NCI-H446 (cell line): Measurements from ENCODE around the gene EIF1AD.
"Not testable (repeated sequence)": the region's sequence is repeated elsewhere in the genome, so short reads cannot be mapped to it uniquely, and the experiment has no call there.

Source experiments
- DNase-seq, 2 experiments: peaks; one replicate each; lab custom pipeline; 2025; lab: John Stamatoyannopoulos, UW

EIF1AD gene, protein sequence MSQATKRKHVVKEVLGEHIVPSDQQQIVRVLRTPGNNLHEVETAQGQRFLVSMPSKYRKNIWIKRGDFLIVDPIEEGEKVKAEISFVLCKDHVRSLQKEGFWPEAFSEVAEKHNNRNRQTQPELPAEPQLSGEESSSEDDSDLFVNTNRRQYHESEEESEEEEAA

DNA sequence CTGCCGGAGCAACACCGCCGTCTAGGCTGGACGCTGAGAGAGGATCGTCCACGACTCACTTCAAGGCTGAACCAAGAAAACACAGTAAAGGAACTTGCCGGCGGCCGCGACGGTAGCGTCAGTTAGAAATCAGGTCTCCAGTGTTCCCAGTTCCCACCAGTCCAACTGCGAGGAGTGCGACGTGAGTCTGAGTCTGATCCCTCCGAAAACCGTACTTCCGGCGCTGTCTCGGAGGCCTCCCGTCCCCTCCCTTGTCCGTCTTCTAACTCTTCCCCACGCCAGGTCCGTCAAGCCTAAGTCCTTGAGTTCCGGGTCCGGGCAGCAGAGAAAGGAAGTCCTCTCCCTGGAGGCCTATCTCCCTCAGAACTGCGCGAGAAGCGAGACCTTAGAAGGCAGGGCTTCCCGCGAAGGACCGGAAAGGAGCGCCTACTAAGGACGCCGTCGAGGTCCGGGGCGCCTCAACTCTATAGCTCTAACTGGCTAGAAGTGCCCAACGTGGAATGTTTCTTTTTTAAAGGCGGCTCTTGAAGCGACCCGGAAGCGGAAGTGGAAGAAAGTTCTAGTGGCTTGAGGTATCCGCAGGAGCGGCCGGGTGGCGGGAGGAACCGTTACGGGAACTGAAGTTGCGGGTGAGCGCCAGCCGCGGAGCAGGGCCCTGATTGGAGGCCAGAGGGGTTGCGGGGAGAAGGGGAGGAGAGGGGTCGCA, at the start of gene EIF1AD, which contains the start of gene BANF1:
Gene EIF1AD, minus strand, starts transcription at position 216 of the 706 bp plus-strand sequence. CDS start 1,768 bp downstream, outside the sequence.
Gene BANF1, plus strand, starts transcription at position 562 of the 706 bp plus-strand sequence. CDS start 748 bp downstream, outside the sequence.
- DNase-seq, result peak; percentile 98

DNA sequence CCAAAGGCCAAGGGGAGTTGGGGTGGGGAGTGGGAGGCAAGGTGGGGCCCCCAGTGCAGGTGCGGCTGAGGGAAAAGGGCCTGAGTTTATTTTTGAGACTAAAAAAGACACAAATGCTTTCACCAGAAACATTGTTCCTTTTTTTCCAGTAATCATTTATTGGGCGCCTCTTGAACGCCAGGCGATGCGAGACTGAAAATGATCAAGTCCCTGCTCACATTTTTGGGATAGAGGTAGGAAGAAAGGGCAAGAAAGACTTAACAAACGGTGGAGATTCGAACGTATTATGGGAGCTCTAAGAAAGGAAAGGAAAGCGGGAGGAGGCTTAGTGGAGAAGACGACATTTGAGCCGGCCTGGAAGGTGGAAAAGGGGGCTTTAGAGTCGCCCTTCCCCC, 49.4 kb upstream of the EIF1AD start:
- DNase-seq, result no peak

DNA sequence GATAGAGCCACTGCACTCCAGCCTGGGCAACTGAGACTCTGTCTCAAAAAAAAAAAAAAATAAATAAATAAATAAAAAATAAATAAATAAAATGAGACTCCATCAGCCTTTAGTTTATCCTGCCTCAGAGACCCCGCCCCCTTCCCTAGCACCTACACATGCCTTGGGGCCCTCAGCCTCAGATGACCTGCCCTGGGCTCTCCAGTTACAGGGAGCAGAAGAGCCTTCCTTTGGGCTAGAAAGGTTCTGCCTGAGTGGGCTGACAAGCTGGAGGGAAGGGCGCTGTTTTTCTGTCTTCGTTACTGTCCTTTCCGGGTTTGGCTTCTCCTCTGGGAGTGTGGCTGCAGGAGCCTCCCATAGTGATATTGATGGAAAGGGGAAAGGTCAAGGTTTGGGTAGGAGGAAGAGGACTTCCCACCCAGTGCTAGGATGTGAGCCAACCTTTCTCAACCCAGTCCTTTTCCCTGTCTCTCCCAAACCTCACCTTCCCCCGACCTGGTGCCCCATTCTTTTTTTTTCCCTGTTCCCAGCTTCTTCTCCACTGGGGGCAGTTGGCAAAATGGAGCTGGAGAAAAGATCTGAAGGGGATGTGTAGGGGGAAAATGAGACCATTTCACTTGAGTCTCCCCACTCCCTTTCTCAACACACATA, 48.7 kb upstream of the EIF1AD start:
- no peak for DNase-seq

DNA sequence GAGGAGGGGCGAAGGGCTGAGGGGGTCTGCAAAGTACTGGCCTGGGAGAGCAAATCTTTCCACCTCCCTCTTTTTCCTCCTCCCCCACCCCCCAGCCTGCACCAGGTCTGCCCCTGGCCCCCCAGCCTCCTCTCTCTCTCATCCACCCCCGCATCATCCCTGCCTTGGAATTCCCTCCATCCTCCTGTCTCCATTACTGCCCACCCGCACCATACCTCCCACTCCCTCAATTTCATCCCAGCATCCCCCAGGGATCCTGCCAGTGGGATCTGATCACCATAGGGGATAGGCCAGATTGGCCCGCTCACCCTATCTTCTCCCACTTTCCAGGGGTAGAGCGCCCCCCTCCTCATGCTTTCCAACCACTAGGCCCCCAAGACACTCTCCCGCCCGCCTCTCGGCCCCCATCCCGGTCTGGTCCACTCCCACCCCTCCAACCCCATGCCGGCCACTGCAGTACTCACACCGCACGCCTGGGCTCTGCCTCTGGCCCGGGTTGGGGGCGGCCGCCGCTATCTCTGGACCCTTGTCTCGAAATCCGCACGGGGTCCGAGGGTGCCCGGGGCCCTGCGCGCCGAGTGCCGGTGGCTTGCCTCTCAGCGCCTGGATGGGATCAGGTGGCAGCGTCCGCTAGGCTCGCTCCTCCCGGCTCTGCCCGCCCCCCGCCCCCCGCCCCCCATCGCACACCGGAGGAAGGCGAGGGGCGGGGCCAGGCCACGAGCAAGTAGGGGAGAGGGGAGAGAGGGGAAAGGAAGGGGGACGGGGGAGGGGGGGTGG, 46.8 kb upstream of the EIF1AD start, which contains the start of gene GAL3ST3:
Gene GAL3ST3, minus strand, starts transcription at position 615 of the 777 bp plus-strand sequence. CDS start 3,746 bp downstream, outside the sequence.
- no peak for DNase-seq

DNA sequence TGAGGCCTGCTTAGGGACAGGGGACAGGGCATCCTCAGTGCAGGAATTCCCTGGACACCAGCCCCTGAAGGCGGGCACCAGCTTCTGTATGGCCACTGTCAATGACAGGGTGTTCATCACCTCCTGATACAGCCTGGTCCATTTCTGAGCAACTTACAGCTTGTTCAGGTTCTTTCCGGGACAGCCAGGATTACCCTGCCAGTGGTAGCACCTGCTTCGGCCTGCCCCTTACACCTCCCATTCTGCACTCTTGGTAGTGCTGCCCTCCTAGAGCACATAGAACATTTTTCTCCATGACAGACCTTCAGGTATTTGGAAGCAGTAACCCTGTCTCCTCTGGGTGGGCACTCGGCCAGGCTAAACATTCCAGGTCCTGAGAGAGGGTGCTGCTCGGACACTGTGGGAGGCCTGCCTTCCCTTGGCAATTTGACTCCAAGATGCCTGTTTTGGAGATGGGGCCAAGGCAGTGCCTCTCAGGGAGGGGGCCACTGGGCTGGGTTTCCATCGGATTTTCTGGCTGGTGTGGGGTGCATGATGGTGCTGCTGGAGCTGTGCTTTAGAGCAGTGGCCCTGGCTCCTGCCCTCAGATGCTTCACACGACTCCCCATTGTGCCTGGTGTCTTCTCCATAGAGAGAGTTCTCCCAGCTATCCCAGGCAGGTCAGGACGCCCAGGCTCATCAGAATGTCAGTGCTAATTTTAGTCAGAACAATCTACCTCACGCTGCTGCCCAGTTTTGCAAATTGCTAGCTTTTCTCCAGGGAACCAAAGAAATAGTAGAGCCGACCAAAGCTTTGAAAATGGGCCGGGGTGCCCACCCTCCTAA, 45.8 kb upstream of the EIF1AD start:
- no peak for DNase-seq

DNA sequence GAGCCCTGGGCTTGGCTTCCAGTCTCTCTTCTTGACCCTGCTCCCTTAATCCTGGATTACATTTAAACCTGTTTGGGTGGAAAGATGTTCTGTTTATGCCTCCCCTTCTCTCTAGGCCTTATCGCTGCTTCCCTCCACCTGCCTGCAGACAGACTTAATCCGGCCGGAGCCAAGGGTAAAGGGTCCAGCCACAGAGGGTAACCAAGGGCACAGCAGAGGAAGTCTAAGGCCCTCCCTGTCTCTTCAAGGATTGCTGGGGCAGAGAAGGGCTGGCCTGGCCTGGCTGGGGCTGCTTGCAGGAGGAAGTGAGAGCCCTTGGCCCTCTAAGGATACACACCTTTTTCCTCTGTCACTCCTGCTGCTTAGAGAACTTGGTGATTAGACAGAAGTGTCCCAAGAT, 44.9 kb upstream of the EIF1AD start:
- no peak for DNase-seq

DNA sequence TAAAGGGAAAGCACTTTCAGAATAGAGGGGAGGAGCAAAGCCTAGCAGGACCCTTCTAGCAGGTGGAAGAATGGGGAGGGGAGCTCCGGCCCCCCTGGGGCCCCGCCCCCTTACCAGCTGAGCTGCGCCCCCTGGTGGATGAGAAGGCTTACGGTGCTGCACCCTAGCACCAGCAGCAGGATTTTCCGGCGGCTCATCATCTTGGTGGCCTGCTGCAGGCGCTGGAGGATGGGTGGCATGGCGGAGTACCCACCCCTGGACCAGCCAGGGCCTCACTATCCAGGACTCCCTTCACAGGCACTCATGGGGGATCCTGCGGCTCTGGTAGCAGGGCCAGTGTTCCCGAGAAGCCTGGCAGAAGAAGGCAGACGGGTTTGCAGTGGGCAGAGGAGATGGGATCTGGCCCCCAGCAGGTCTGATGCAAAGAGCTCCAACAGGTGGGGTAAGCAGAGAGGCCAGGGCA, 43.3 kb upstream of the EIF1AD start:
- DNase-seq, result peak; percentile 36 to 80

DNA sequence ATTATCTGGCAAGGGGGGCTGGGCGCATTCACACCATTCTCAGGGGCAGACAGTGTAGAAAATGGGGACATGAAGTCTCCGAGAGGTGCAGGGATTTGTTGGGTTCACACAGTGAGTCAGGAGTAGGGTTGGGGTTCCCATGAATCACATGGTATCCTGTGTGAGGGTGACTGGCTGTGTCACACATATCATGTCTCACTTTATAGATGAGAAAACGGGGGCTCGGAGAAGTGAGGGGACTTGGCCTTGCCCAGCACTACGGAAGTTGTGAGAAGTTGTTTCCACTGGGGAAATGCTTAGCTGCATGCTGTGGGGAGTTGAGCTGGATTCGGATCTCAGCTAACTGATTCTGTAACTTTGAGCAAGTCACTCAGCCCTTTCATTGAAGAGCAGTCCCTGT, 42.8 kb upstream of the EIF1AD start:
- DNase-seq, result no peak

DNA sequence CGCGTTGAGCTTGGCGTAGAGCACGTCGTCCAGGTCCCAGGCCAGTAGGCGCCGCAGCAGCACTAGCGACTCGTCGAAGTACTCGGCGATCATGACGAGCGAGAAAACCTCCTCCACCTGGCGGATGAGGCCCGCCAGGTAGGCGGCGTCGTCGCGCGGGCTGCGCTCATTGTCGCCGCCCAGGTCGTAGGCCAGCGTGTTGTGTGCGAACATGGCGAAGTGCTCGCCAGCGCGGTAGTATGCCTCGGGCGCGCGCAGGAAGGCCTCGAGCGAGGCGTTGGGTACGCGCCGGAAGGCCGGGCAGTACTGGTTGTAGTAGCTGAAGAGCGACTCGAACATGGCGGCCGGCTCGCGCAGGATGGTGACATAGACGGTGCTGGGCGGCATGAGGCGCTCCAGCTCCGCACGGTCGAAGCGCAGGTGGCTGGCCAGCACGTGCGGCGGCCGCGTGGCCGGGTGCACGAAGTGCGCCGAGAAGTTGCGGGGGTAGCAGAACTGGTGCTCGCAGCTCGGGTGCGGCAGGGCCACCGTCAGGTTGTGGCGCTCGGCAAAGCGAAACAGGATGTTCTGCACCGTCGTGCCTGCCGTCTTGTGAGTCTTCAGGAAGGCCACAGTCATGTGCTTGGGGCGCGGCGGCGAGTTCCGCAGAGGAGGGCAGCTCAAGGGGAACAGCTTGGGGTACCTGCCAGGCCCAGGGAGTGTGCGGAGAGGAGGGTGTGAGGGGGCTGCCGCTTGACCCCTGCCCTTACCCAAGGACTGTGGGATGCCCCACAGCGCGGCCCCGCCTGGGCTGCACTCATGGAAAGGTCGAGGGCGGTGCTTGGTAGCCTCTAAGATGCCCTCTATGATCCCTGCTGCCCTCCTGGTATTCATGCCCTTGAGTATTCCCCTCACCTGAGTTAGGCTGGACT, 41.3 kb upstream of the EIF1AD start:
- no peak for DNase-seq

DNA sequence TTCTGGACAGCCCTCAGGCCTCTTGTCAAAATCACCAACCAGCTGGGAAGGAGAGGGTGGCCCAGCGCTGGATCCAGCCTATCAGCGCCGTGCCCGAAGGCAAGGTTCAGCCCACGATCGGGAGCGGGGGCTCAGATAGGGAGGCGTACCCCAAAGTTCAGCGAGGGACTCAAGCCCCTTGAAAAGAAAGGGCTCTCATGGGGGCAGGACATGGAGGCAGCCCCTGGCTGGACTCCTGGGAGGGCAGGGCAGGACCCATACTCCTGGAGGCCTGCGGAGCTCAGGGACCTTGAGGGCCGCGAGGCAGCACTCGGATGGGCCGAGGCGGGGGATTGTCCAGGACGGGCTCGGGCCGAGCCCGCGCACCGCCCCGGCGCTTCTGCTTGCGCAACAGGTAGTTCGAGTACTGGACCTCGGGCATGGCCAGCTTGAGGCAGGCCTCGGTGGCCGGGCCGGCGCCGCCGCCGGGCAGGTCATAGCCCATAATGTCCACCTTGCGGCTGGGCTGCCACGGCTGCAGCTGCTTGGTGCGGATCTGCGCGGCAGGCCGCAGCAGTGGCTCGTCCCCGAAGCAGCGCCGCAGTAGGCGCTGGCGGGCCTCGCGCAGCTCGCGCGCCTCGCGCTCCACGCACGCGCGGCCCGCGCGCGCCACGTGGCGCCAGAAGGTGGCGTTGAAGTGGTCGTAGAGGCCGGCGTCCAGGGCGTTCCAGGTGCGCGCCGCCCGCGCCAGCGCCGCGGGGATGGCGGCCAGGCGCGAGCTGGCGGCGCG, 40.5 kb upstream of the EIF1AD start:
- no peak for DNase-seq

DNA sequence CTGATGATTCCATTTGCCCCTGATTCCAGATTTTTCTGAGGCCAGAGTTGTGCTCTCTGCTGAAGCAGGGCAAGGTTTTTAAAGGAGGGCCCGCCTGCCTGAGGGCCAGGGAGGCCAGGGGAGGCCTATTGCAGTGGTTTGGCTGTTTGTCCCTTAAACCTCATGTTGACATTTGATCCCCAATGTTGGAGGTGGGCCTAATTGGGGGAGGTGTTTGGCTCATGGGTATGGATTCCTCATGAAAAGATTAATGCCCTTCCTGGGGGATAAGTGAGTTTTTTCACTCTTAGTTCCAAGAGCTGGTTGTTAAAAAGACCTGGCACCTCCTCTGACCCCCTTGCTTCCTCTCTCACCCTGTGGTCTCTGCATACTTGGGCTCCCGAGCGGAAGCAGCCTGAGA, 37.8 kb upstream of the EIF1AD start:
- DNase-seq, result no peak

DNA sequence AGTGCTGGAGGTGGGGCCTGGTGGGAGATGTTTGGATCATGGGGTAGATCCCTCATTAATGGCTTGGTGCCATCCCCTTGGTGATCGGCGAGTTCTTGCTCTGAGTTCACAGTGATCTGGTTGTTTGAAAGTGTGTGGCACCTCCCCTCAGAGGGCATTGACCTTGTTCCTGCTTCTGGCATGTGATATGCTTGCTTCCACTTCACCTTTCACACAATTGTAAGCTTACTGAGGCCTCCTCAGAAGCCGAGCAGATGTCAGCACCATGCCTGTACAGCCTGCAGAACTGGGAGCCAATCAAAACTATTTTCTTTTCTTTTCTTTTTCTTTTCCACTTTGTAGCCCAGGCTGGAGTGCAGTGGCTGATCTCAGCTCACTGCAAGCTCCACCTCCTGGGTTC, 35.4 kb upstream of the EIF1AD start:
- no peak for DNase-seq

DNA sequence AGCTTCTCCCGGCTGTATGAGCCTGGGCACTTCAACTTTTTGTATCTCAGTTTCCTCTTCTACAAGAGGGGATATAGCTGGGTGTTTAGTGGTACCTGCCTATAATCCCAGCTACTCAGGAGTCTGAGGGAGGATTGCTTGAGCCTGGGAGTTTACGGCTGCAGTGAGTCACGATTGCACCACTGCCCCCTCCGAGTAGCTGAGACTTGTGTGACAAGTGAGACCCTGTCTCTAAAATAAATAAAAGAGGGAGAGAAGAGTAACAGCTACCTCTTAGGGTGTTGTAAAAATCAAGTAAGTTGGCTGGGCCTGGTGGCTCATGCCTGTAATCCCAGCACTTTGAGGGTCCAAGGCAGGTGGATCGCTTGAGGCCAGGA, 34.4 kb upstream of the EIF1AD start:
- DNase-seq, result no peak

DNA sequence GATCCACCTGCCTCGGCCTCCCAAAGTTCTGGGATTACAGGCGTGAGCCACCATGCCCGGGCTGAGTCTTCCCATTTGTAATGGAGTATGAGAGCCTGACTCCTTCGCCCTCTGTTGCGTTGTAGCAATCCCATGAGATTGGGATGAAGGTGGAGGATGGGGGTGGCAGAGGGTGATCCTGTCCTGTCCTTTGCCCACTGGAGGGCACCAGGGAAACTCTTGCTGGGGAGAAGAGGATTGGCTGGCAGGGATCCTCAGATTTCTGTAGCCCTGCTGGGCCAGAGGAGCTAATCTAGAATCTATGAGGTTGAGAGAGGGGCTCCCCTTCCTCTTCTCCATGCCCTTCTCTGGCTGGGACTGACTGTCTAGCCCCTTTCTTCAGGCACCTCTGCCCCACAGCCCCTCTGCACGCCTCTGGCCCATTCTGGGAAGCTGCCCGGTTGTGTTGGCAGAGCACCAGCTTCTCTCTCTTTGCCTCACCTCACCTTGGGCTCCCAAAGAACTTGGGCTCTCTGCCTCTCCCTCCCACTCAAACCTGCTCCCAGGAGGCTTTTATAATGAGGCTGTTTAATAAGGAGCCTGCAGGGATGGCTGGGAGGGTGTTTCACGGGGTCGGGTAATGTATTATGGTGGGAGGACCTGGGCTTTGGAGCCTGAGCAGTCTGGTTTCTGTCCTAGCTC, 33.8 kb upstream of the EIF1AD start:
- no peak for DNase-seq

DNA sequence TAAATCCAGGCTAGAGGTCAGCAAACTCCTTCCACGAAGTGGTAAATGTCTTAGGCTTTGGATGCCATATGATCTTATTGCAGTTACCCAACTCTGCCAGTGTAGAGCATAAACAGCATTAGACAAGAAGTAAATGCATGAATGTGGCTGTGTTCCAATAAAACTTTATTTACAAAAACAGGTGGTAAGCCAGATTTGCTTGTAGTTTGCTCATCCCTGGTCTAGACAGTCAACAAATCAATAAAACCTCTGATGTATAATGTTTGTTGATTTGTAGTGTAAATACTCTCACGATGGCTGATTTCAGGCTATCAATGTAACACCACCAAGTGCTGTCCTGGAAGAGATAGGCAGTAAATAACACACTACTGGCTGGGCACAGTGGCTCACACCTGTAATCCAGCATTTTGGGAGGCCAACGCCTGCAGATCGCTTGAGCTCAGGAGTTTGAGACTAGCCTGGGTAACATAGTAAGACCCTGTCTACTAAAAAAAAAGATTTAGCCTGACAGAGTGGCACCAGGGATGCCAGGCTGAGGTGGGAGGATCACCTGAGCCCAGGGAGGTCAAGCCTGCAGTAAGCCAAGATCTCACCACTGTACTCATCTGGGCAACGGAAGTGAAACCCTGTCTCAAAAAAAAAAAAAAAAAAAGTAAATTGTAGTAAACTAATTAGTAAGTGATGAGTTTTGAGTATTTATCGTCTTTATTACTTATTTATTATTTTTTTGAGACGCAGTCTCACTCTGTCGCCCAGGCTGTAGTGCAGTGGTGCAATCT, 31.2 kb upstream of the EIF1AD start:
- DNase-seq, result no peak

DNA sequence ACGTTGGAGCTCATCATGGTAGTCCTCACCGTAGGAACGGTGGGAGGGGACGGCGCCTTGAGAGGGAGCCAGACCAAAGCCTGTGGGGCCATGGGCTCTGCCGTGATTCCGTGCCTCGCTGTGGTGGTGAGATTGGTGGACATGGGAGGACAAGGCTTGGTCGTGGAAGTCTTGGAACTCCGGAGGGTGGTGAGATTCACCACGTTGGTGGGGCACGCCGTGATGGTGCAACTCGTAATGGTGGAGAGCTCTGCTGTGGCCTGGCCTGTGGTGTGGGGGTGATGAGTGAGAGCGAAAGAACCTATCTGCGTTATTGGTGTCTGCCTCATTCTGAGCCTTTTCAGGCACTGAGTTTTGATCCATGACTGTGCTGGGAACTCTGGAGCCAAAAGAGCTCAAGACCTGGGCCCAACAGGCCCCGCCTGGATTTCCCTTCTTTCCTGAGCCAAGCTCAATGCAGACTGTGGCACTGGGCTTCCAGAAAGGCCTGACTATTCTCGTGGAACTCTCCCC, 24.1 kb upstream of the EIF1AD start, which contains the start of gene CATSPER1:
Gene CATSPER1, minus strand, starts transcription at position 463 of the 513 bp plus-strand sequence. Its CDS starts 100 bp downstream, at position 363.
- DNase-seq, result no peak

DNA sequence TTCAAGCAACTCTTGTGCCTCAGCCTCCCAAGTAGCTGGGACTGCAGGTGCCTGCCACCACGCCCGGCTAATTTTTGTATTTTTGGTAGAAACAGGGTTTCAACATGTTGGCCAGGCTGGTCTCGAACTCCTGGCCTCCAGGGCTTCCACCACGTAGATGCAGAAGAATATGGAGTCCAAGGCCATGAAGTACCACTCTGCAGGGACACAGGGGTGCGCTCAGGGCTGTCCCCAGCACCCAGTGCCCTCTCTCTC, 21.2 kb upstream of the EIF1AD start:
- not testable (repeated sequence) for DNase-seq
